Rectal smooth muscle tissue (tissue), 1 donor: ENCODE measurements around the gene MEF2D.

Experiments
- H3K27ac ChIP-seq: one replicate; pipeline ENCODE4 v1.7.0; 2013; ENCODE audit warnings: low read depth, low read length, inconsistent platforms
- H3K27me3 ChIP-seq: one replicate; pipeline ENCODE4 v1.7.0; 2013; ENCODE audit warnings: low read length; ENCODE audit not compliant: control insufficient read depth, insufficient read depth
- H3K36me3 ChIP-seq: one replicate; pipeline ENCODE4 v1.7.0; 2013; ENCODE audit warnings: low read length; ENCODE audit not compliant: control insufficient read depth, insufficient read depth
- H3K4me1 ChIP-seq: one replicate; pipeline ENCODE4 v1.7.0; 2013; ENCODE audit warnings: low read length; ENCODE audit not compliant: control insufficient read depth, insufficient read depth
- H3K4me3 ChIP-seq: one replicate; pipeline ENCODE4 v1.7.0; 2013; ENCODE audit warnings: low read length
- H3K9ac ChIP-seq: one replicate; pipeline ENCODE4 v1.7.0; 2013; ENCODE audit warnings: low read length

Gene MEF2D

GRCh38 chr1:156419854-156420204, 80.7 kb downstream of the MEF2D start:
- Histone ChIP-seq H3K27ac (no peak overlapping the region), H3K4me3 (peak overlapping the region; percentile 51), H3K27me3 (peaks cover 51% of the 10 kb centered on the region), H3K4me1 (peaks cover 9% of the 10 kb centered on the region), H3K9ac (no peak overlapping the region), H3K36me3 (no peaks in the 10 kb centered on the region)

DNA sequence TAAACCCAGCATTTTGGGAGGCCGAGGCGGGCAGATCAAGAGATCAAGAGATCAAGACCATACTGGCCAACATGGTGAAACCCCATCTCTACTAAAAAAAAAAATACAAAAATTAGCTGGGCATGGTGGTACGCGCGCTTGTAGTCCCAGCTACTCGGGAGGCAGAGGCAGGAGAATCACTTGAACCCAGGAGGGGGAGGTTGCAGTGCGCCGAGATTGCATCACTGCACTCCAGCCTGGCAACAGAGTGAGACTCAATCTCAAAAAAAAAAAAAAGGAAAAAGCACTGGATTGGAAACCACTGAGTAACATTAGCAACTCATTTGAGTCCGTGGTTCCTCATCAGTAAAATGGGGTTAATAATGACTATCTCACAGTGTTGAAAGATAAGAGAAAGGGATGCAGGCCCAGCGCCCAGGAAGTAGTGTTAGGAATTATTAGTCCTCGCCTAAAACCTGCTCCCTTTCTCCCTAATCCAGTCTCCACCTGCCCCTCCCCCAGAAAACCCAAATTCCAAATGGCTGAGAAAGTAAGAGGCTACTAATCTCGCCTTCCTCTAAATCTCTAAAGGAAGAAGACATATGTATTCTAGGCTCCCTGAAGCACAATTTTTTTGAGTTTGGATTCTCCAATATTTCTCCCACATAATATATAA, 82.0 kb downstream of the MEF2D start:
- no peak overlapping the region for H3K9ac ChIP-seq
- no peak overlapping the region for H3K4me3 ChIP-seq
- H3K27ac ChIP-seq: no peak overlapping the region
- H3K4me1 ChIP-seq: peaks cover 9% of the 10 kb centered on the region
- H3K36me3 ChIP-seq: no peaks in the 10 kb centered on the region
- H3K27me3 ChIP-seq: peaks cover 59% of the 10 kb centered on the region

GRCh38 chr1:156417401-156418020, 83.1 kb downstream of the MEF2D start:
- Histone ChIP-seq H3K27me3 (peaks cover 54% of the 10 kb centered on the region), H3K27ac (no peak overlapping the region), H3K4me3 (no peak overlapping the region), H3K9ac (no peak overlapping the region), H3K36me3 (no peaks in the 10 kb centered on the region), H3K4me1 (peaks cover 9% of the 10 kb centered on the region)

GRCh38 chr1:156416993-156417392, 83.6 kb downstream of the MEF2D start:
- Histone ChIP-seq H3K27me3 (peaks cover 54% of the 10 kb centered on the region), H3K4me1 (peaks cover 9% of the 10 kb centered on the region), H3K36me3 (no peaks in the 10 kb centered on the region), H3K27ac (no peak overlapping the region), H3K4me3 (no peak overlapping the region), H3K9ac (no peak overlapping the region)

DNA sequence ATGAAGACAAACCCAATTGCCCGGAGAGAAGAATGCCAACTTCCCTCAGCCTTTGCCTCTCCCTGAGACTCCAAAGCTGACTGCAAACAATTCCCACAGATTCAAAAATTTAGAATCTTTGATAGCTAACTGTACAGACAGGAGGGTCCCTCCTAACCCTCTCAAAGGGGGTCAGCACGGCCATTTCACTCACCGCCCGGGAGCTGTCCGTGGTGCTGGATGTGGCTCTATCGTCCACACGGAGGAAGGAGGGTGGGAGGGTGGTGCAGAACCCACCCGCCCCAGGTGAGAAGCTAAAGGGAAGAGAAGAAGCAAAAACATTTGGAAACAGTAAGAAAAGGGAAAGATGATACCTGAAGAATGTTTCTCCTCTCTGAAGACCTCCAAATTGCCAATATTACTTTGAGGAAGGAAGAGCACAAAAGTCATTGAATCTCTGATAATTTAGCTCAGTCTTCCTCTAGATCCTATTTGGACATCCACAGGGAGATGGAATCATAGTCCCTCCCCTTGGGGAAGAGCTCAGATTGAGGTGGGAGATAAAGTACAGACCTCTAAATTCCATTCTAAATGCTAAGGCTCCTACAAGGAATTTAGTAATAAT, 86.0 kb downstream of the MEF2D start:
- H3K4me1 ChIP-seq: no peaks in the 10 kb centered on the region
- peaks cover 42% of the 10 kb centered on the region for H3K27me3 ChIP-seq
- no peak overlapping the region for H3K9ac ChIP-seq
- H3K4me3 ChIP-seq: no peak overlapping the region
- no peaks in the 10 kb centered on the region for H3K36me3 ChIP-seq
- no peak overlapping the region for H3K27ac ChIP-seq
